Sigmoid colon (tissue), 4 donors: Measurements from ENCODE around the gene TSC2.

Source experiments
- EP300 ChIP-seq, 4 donors: sonication (generic); formaldehyde crosslinking; IDR thresholded peaks; one replicate each; pipeline ENCODE4 v1.6.1; 2017; ENCODE audit warnings: antibody characterized with exemption in 4 of 4
- POLR2A ChIP-seq, 2 donors: fragments of 450-650 bp; IDR thresholded peaks; one replicate each; pipeline ENCODE4 v1.6.1; 2016; ENCODE audit warnings: antibody characterized with exemption in 2 of 2, mild to moderate bottlenecking in 2 of 2, moderate library complexity in 2 of 2
- TF ChIP-seq, protein P1 (sequence below), 4 experiments: fragments of 450-650 bp in 3 of 4; fragments of 200-600 bp in 1 of 4; IDR thresholded peaks; one replicate each; pipeline ENCODE4 v1.5.1; 2016 to 2019; ENCODE audit warnings: antibody characterized with exemption in 4 of 4, mild to moderate bottlenecking in 3 of 4, moderate library complexity in 2 of 4

DNA sequence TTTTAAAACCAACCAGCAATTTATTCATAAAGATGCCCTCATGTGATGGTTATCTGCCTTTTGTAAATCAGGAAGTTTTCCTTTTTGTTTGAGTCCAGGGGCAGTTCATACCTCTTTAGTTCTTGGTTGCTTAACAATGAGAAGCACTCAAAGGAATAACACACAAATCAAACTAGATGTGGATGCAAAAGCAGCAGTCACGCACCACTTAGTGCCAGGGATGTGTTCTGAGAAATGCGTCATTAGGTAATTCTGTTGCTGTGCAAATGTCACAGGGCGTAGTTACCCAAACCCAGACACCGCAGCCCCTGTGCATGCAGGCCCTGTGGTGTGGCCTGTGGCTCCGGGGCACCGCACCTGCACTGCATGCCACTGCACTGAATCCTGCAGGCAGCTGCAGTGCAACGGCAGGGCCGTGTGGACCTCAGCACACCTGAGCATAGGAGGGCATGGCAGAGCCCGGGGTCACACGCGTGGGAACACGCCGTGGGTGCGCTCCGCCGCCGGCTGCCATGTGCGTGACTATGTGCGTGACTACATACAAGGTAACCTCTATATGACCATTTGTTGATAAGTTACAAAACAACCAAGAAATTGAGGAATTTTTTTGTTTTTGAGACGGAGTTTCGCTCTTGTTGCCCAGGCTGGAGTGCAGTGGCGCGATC is 48.3 kb downstream of the TSC2 start:
- TF ChIP-seq, protein P1, sequence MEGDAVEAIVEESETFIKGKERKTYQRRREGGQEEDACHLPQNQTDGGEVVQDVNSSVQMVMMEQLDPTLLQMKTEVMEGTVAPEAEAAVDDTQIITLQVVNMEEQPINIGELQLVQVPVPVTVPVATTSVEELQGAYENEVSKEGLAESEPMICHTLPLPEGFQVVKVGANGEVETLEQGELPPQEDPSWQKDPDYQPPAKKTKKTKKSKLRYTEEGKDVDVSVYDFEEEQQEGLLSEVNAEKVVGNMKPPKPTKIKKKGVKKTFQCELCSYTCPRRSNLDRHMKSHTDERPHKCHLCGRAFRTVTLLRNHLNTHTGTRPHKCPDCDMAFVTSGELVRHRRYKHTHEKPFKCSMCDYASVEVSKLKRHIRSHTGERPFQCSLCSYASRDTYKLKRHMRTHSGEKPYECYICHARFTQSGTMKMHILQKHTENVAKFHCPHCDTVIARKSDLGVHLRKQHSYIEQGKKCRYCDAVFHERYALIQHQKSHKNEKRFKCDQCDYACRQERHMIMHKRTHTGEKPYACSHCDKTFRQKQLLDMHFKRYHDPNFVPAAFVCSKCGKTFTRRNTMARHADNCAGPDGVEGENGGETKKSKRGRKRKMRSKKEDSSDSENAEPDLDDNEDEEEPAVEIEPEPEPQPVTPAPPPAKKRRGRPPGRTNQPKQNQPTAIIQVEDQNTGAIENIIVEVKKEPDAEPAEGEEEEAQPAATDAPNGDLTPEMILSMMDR (IDR thresholded peaks at IDR 0.05): no peak
- TF ChIP-seq POLR2A (IDR thresholded peaks at IDR 0.05): no peak
- TF ChIP-seq EP300 (IDR thresholded peaks at IDR 0.05): no peak
